GM19438 (cell line): ENCODE data around the gene RNASEH2B.

Experiments used
- ATAC-seq: cut with Tn5 transposase; IDR thresholded peaks from one replicate; pipeline ENCODE4 v1.9.1; 2021; ENCODE audit warnings: low read depth; ENCODE audit not compliant: unreplicated experiment

RNASEH2B gene

DNA sequence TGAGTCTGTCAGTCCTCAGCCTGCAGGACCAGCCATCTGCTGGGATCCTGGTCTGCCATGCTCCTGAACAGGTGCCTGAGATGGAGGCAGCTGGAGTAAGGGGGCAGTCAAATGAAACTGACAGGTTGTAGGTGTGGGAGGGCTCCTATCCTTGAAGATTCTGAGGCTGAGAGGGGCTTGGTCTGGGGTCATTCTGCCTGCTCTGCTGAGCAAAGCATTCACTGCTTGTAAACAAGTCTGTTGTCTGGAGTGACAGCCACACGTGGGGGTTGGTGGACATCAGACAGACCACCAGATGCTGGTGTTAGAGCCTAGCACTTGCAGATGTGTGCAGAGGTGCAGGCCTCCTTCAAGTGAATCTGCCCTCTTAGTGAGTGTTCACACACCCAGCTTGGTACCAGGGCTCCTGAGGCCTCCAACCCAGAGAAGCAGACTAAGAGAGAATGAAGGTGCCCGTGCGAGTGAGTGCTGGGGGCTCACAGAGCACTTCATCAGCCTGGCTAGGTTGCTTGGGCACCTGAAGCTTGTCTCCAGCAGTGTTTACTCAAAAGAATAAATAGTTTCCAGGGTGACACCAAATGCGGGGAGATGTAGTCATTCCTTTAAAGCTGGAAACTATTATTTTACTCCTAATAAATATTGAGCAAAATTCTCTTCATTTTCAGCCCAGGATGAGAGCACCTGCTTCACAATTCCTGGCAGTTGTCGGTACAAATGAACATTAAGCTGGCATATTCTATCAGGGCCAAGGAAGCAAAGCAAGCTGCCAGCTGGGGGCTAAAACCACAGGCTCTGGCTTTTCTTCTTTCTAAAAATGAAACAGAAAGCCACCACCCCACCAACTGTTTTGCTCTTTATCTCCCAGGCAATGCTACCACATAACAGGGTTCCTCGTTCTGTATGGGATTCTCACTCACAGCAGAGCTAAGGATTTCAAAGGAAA is 82.3 kb downstream of the RNASEH2B start:
- ATAC-seq: peak; percentile 84

DNA sequence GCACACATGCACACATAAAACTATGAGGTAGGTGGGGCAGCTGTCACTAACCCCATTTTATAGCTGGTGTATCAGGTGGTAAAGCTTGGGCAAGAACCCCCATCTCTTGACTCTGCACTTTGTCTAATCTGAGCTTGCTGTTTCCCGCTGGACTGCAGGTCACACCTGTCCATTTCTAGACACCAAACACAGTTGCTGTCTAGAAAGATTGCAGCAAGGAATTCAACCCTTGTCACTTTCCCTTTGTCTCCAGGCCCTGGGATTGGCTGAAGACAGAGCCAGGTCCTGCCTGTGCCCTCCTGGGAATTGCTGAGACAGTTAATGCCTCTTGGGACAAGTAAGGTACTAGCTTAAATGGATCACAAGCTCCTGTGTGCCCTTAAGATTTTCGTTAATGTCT is 83.8 kb downstream of the RNASEH2B start:
- ATAC-seq: no peak

DNA sequence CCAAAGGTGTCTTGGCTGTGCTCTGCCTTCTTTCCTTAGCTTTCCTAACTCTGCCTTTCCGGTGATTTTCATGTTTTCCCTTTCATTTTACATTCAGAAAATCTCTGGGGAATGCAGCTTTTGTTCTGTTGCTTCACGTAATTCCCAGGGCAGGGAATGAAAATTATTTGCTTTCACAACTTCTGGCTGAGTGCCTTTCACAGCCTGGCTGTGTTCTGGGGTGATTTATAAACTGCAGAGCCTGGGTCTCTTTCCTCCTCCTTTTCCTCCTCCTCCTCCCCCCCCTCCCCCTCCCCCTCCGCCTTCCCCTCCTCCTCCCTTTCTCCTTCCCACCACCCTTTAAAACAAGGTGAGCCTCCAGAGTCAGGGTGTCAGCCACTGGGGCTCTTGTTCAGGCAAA is 84.3 kb downstream of the RNASEH2B start:
- no peak for ATAC-seq

DNA sequence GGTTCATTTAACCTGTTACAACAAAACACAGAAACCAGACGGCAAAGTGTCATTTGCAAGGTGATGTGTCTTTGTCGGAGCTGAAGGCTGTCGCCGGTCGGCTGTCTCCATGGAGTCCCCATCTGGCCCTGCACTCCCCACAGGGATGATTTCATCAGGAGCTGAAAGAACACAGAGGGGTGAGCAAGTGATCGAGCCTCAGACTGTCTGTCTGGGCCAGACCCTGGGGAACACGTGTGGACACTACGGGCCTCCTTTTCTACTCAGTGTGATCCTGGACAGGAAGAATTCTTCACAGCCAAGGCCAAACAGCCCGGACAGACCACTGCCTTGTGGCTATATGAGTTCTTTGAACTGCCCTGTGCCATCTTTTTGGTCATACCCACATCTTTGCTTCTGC is 85.1 kb downstream of the RNASEH2B start:
- no peak for ATAC-seq

DNA sequence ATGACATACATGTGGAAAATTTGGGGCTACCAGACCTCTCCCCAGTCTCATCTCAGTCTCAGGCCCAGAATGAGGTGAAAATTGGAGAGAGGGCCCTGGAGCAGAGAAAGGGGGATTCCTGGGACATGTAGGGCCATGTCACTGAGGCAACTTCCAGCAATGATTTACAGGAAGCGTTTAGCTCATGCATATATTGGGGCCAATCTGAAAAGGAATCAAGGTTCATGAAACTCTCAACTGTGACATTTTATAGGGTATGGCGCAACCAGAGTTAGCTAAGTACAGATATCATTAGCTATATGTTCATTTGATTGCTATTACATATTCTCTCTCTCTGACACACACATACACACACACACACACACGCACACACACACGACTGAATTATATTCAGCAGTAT is 86.3 kb downstream of the RNASEH2B start:
- no peak for ATAC-seq

DNA sequence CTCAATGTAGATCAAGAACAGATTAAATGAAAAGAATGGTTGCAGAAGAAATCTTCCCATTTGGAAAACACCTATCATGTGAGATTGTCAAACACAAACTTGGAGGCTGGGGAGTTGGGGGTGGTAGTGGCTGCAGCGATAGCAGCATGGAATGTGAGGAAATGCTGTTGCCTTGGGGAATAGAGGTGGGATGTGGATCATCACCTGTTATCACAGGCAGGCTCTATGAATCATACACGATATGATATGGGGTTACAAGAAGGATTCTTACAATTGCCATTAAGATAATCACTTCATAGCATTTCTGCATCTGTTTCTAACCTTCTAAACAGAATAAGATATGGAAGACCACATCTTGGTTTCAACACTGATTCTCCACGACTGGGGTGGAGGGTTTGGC is 88.7 kb downstream of the RNASEH2B start:
- ATAC-seq: no peak

DNA sequence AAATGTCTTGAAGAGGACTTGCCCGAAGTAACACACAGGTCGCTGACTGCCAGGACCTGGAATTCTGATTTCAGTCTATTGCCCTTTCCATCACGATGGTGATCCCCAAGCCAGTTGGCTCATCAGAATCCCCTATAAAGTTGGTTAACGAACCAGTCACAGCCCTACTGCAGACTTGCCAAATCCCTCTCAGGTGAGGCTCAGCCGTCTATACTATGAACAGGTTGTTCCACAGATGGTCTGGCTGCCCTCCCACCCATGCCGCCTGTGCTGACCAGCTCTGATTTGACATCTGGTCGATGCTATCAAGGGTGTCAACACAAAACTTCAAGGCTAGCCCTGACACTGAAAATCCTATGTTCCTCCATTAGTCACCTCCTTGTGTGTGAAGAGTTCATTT is 90.0 kb downstream of the RNASEH2B start:
- ATAC-seq: no peak

DNA sequence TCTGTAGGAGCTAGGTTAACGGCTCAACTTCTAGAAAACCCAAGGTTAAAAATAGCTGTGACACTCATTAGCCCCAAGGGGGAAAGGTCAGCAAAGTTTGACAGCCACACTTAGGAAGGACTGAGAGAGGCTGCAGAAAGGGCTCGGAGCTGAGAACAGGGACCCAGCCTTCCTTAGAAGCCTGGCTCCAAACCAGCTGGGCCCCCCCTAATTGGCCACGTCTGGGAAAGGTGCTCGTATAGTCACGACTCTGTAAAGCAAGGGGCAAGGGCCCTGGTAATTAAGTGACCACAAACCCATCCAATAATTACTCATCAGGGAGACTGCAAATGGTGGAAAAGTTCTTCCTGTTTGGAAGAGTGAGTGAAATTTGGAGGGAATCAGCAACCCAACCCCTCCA is 90.5 kb downstream of the RNASEH2B start:
- no peak for ATAC-seq

DNA sequence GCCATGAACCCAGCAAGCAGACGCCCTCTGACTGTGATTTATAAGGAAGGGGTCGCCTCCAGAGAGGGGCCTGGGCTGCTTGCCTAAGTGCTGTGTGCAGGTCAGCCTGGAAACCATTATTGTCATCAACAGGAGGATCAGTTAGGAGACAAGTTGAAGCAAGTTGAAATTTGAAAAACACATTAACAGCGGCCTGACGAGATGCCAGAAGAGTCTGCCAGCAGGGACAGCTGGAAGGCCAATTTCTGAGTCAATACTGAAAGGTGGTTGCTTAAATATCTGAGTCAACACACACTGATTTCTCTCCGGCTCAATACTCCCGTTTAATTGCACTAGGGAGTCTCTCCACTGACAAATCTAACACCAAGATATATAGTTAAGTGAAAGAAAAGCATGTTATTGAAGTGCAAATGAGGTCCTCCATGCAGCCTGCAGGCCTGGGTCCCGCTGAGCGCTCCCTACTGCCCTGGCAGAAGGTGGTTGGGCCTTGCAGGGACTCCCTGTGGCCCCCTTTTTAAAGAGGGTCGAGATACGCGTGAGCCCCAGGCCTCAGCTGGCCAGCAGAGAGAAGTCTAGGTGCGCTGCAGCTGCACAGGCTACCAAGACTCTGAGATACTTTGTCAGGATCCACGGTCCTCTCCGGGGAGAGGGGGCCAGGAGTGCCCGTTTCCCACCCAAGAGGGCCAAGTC is 91.1 kb downstream of the RNASEH2B start:
- no peak for ATAC-seq

DNA sequence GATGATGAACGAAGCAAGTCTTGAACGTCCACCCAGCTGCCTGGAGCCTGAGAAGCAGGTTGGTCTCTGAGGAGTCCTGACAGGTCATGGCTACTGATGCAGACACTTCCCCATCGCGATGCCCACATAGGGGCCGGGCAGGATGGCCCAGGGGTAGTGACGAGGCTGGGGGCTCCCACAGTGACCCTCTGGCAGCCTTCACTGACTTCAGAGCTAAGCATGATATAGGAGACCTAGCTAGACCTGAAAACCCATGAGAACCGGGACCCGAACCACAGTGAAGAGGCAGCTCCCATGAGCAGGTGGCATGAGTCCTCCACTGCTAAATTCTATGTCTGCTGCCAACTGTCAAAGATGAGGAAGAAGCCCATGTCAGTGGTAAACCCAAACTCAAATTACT is 91.7 kb downstream of the RNASEH2B start:
- no peak for ATAC-seq

DNA sequence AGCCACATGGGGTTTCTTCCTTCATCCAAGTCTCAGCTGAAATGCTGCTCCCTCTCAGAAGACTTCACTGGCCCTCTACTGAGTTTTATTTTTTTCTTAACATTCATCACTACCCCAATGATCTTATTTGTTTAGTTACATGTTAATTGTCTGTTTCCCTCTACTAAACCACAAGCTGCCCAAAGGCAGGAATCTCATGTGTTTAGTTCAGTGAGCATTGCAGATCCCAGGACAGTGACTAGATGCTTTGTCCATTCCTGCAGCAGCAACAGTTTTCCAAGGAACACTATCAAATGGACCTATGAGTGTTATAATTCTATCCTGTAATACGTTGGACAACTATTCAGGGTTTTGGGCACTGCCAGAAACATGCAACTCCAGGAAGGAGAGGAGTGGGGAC is 93.1 kb downstream of the RNASEH2B start:
- no peak for ATAC-seq

DNA sequence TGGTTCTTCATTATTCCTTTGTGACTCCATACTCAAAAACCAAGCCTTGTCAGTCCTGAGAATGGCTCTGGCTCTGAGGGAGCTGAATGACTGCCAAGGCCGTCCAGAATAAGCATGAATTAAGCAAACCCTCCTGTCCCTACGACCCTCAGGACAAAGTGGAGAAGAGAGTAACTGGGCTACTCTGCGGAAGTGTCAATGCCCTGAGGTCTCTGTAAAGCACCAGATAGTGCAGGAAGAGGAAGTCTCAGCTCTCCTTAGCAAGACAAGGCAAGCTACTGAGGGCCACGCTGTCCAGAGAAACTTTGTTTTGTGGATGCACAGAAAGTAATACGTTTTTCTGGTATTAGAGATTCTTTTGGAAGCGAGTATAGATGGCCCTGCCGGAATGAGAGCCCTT is 94.1 kb downstream of the RNASEH2B start:
- ATAC-seq: no peak

DNA sequence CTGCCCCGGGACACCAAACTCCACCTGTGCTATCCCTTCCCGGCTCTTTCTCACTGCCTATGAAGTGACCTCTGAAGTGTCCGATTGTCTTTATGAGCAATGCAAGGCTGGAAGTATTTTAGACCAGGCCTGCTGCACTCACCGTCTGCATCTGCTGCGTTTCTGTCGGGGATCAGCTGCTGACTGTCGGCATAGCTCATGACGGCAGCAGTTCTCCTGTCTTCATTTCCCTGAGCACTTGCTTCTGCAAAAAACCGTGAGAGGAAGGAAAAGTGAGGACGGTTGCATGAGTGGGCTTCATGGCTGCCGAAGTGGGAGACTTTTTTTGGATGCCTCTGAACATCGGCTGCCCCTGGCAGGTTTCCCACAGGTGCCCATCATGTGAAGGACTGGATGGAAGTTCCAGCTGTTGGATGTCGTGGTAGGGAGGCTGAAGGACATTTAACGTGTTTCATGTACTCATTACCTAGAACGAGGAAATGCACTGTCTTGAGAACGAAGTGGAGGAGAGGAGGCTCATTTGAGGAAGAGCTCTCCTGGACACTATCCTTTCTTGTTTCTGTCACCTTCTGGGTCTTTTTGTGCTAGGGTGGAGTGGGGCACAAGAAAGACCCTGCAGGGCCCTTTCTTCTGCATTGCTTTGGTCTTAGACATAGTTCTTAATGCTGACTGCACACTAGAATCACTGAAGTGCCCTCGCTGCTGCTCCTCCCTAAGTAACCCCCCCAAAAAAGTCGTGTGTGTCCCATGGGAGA is 94.7 kb downstream of the RNASEH2B start:
- no peak for ATAC-seq

DNA sequence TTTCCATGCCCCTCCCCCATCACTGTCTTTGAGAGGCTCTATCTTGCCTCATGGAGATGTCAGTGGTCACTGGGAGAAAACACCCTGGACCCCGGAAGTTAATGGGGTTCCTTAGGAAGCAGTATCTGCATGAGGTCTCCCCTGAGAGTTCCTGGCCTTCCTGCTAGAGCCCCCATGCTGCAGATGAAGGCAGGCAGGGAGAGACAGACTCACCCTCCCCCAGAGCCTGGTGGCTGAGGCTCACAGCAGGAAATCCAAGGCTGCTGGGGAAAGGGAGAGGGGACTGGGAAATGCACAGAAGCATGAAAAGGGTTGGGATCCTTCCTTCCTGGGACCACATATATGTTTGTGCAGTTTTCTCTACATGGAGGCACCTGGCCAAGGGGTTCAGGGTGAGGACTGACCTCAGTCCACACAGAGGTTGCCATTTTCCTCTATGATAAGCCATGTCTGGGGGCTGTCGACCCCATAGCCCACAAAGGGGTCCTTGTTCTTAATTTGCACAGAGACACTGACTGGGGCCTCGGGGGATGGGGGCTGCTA is 95.4 kb downstream of the RNASEH2B start:
- no peak for ATAC-seq

DNA sequence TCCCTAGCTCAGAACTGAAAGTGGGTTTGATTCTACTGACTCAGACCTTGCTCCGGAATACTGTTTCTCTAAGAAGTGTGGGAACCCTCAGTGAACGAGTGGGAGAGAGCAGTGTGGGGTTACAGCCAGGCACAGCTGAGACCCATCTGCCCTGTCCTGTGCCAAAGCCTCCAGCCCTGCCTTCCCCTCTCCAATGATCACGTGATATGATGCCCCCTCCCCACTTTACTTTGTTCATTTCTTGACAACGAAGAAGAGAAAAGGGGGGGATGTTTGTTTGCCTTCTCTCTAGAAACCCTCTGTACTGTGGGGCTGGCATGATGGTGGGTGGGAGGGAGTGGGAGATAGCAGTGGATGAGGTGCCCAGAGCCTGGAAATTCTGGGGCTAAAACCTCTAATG is 96.0 kb downstream of the RNASEH2B start:
- ATAC-seq: no peak
